ENCODE data around the gene SIRPD. TPM values are rescaled to one million over a fixed set of nuclear protein-coding genes. Genes with fewer than 3 reads are reported as not detected.
A peak's percentile ranks its signal among the peaks of the same experiment; 100 is the strongest.
"Not testable (repeated sequence)": the region's sequence is repeated elsewhere in the genome, so short reads cannot be mapped to it uniquely, and the experiment has no call there.

The SIRPD gene
- total RNA-seq, 5 donors from 2014 or later (not counting 1 experiment from before 2014, with no cell fraction given), result 0.19 to 0.25 (median 0.23) TPM; not detected in 2

DNA sequence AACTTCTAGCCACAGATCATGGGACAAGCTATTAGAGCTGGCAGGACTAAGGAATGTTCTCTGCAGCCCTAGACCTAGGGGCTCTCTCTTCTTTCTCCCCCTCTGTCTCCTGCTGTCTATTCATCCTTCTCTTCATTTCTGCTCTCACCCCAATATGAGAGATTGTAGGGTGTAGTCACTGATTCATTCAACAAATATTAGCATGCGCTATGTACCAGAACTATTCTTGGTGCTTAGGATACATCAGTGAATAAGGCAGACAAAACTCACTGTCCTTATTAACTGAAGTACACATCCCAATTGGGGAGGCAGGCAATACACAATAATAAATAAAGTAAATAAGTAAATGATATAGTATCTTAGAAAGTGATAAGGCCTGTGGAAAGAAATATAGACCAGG, 51.6 kb downstream of the SIRPD start:
- no CpG with 5 or more reads among the region's 1 CpG for WGBS (ENCODE audit: insufficient coverage)

DNA sequence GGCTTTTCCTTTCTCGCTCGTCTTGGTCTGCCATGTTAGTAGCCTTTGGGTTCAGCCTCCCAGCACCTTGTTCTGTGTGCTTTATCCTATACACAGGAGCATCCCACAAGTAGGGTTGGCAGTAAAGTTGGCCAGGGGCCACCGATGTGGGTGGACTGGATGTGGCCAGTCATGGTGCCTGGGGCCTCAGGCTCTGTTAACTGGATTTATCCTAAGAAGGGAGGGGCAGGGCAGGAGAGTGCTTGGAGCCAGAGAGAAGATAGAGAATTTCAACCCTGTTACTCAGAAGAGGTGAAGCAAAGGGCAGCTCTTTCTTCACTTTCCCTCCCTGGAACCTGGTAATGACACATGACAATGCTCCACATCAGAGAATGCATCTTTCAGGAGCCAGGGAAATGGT, 52.1 kb downstream of the SIRPD start:
- WGBS (ENCODE audit: insufficient coverage), result 100% methylated on average over 2 of the region's 3 CpGs
- H3K36me3 ChIP-seq (ENCODE audit: control insufficient read depth in 2 of 2, extremely low read depth in 1 of 2, insufficient read depth in 1 of 2, low read length in 1 of 2), result no peaks in the 10 kb centered on the region
- H3K27me3 ChIP-seq (replicated peaks in 1 of 2; ENCODE audit: control insufficient read depth in 2 of 2, extremely low read depth in 1 of 2, insufficient read depth in 2 of 2, low read length in 1 of 2), result peaks cover 0 to 13% of the 10 kb centered on the region in 2 experiments
- H3K9me3 Mint-ChIP-seq, result peaks cover 0 to 3% (median 0%) of the 10 kb centered on the region in 3 donors
- ChIA-PET POLR2A (no interaction called here), CTCF (no interaction called here)
- peaks cover 3 to 12% (median 7%) of the 10 kb centered on the region in 3 donors for H3K4me1 Mint-ChIP-seq
- no peaks in the 10 kb centered on the region for H3K4me1 ChIP-seq (ENCODE audit: control insufficient read depth in 1 of 2, extremely low read depth in 1 of 2, insufficient read depth in 2 of 2, low read length in 2 of 2)
- H3K4me3 Mint-ChIP-seq, result no peak overlapping the region
- H3K36me3 Mint-ChIP-seq, result no peaks in the 10 kb centered on the region
- no peaks in the 10 kb centered on the region for H3K9me3 ChIP-seq
- H3K27ac ChIP-seq (ENCODE audit: low read length), result no peak overlapping the region
- DNase-seq (no peak), ATAC-seq (replicated peaks in 1 of 4) (no peak)
- H3K27ac Mint-ChIP-seq, result no peak overlapping the region
- peaks cover 19 to 27% of the 10 kb centered on the region in 2 donors for H3K27me3 Mint-ChIP-seq
- H3K4me3 ChIP-seq (ENCODE audit: control insufficient read depth in 1 of 2, extremely low read depth in 1 of 2, low read length in 1 of 2), result no peak overlapping the region

More for the DNA sequence above, 51.6 kb downstream of the SIRPD start:
- Mint-ChIP-seq H3K36me3 (no peaks in the 10 kb centered on the region), H3K9me3 (peaks cover 0 to 3% (median 0%) of the 10 kb centered on the region in 3 donors), H3K27ac (no peak overlapping the region), H3K4me3 (no peak overlapping the region), H3K27me3 (peaks cover 15 to 22% of the 10 kb centered on the region in 2 donors), H3K4me1 (peaks cover 3 to 12% (median 7%) of the 10 kb centered on the region in 3 donors)
- H3K36me3 ChIP-seq (ENCODE audit: control insufficient read depth in 2 of 2, extremely low read depth in 1 of 2, insufficient read depth in 1 of 2, low read length in 1 of 2), result no peaks in the 10 kb centered on the region
- no peak for ATAC-seq (replicated peaks in 1 of 4)
- ChIA-PET POLR2A (no interaction called here), CTCF (interaction anchor here in 1 of 2 donors (1.1 kb wide), 1 partner anchor 271 kb away, joined by 6 read pairs; no protein-coding TSS in a partner anchor)
- no peak overlapping the region for H3K27ac ChIP-seq (ENCODE audit: low read length)
- no peaks in the 10 kb centered on the region for H3K9me3 ChIP-seq
- H3K27me3 ChIP-seq (replicated peaks in 1 of 2; ENCODE audit: control insufficient read depth in 2 of 2, extremely low read depth in 1 of 2, insufficient read depth in 2 of 2, low read length in 1 of 2), result peaks cover 0 to 12% of the 10 kb centered on the region in 2 experiments
- DNase-seq, result no peak
- H3K4me1 ChIP-seq (ENCODE audit: control insufficient read depth in 1 of 2, extremely low read depth in 1 of 2, insufficient read depth in 2 of 2, low read length in 2 of 2), result no peaks in the 10 kb centered on the region
- no peak overlapping the region for H3K4me3 ChIP-seq (ENCODE audit: control insufficient read depth in 1 of 2, extremely low read depth in 1 of 2, low read length in 1 of 2)

DNA sequence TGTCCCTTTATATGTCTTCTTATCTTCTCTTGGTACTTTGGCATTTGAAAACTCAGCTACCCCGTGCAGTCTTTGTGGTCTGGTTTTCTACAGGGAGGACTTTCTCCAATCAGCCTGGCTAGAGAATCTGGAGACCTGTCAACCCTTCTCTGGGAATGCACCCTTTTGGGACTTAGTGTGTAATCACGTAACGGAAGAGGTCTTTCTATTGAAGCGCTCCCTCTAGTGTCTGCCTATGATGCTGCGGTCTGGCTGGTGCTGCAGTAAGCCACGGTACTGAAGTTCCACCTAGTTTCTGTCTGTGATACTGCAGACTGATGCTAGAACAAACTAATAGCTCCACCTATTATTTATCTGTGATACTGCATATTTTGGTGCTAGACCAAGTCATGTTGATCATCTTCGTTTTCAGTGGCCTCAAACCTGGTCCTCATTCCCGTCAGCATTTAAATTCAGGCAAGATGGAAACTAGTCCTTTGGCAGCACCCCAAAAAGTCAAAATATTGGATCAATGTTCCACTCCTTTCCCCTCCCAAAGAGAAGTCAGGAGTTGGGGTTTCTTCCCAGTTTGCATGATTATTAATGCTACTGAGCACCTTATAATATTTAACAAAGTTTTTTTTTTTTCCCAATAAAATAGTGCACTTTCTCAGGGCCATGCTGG, 53.8 kb downstream of the SIRPD start:
- 0% methylated on average over 4 of the region's 8 CpGs for WGBS (ENCODE audit: insufficient coverage)
- H3K9me3 Mint-ChIP-seq, result peaks cover 0 to 3% (median 0%) of the 10 kb centered on the region in 3 donors
- Histone ChIP-seq H3K9me3 (no peaks in the 10 kb centered on the region), H3K27me3 (replicated peaks in 1 of 2; ENCODE audit: control insufficient read depth in 2 of 2, extremely low read depth in 1 of 2, insufficient read depth in 2 of 2, low read length in 1 of 2) (peaks cover 0 to 18% of the 10 kb centered on the region in 2 experiments), H3K4me3 (ENCODE audit: control insufficient read depth in 1 of 2, extremely low read depth in 1 of 2, low read length in 1 of 2) (no peak overlapping the region), H3K4me1 (ENCODE audit: control insufficient read depth in 1 of 2, extremely low read depth in 1 of 2, insufficient read depth in 2 of 2, low read length in 2 of 2) (no peaks in the 10 kb centered on the region), H3K36me3 (ENCODE audit: control insufficient read depth in 2 of 2, extremely low read depth in 1 of 2, insufficient read depth in 1 of 2, low read length in 1 of 2) (no peaks in the 10 kb centered on the region), H3K27ac (ENCODE audit: low read length) (no peak overlapping the region)
- H3K4me3 Mint-ChIP-seq, result no peak overlapping the region
- H3K27me3 Mint-ChIP-seq, result peaks cover 30 to 40% of the 10 kb centered on the region in 2 donors
- H3K36me3 Mint-ChIP-seq, result no peaks in the 10 kb centered on the region
- POLR2A ChIA-PET, result no interaction called here
- peaks cover 3 to 6% (median 4%) of the 10 kb centered on the region in 3 donors for H3K4me1 Mint-ChIP-seq
- no peak overlapping the region for H3K27ac Mint-ChIP-seq
- CTCF ChIA-PET, result interaction anchor here (0.5 to 2.9 kb wide), 28 partner anchors 8 to 1813 kb away, joined by 3 to 19 read pairs (median 3); partner anchors contain the start of genes NSFL1C (in 1 of the 2) and SIRPB2 (in 1 of the 2)
- DNase-seq, result peak; percentile 38 to 90 (median 71)
- ATAC-seq (replicated peaks in 1 of 4), result peak; percentile 99 to 100 (median 100)

DNA sequence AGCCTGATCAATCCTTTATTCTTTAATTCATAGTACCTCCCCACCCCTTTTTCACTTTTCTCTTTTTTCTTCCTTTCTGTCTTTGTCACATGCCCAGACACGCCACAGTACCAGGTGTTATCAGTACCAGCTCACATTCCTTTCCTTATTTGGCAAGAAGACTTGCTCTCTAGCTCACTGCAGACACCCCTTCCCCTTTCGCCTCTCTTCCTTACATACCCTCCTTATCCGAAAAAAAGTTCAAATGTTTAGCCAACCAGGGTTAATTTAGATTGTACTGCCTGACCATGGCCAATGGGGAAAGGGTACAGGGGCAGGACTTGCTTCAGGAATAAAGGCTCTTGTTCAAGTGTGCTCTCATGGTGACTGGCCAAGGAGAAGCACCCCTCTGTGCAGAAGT, 57.0 kb downstream of the SIRPD start:
- Histone ChIP-seq H3K27ac (ENCODE audit: low read length) (no peak overlapping the region), H3K27me3 (replicated peaks in 1 of 2; ENCODE audit: control insufficient read depth in 2 of 2, extremely low read depth in 1 of 2, insufficient read depth in 2 of 2, low read length in 1 of 2) (peaks cover 0 to 17% of the 10 kb centered on the region in 2 experiments), H3K4me1 (ENCODE audit: control insufficient read depth in 1 of 2, extremely low read depth in 1 of 2, insufficient read depth in 2 of 2, low read length in 2 of 2) (no peaks in the 10 kb centered on the region), H3K4me3 (ENCODE audit: control insufficient read depth in 1 of 2, extremely low read depth in 1 of 2, low read length in 1 of 2) (no peak overlapping the region), H3K9me3 (no peaks in the 10 kb centered on the region), H3K36me3 (ENCODE audit: control insufficient read depth in 2 of 2, extremely low read depth in 1 of 2, insufficient read depth in 1 of 2, low read length in 1 of 2) (no peaks in the 10 kb centered on the region)
- H3K36me3 Mint-ChIP-seq, result no peaks in the 10 kb centered on the region
- 46% methylated on average over 1 of the region's 3 CpGs for WGBS (ENCODE audit: insufficient coverage)
- ChIA-PET CTCF (no interaction called here), POLR2A (no interaction called here)
- peaks cover 0 to 10% (median 0%) of the 10 kb centered on the region in 3 donors for H3K9me3 Mint-ChIP-seq
- H3K4me1 Mint-ChIP-seq, result peaks cover 3 to 6% (median 4%) of the 10 kb centered on the region in 3 donors
- no peak overlapping the region for H3K27ac Mint-ChIP-seq
- no peak for DNase-seq
- H3K4me3 Mint-ChIP-seq, result no peak overlapping the region
- no peak for ATAC-seq (replicated peaks in 1 of 4)
- peaks cover 33 to 61% of the 10 kb centered on the region in 2 donors for H3K27me3 Mint-ChIP-seq

DNA sequence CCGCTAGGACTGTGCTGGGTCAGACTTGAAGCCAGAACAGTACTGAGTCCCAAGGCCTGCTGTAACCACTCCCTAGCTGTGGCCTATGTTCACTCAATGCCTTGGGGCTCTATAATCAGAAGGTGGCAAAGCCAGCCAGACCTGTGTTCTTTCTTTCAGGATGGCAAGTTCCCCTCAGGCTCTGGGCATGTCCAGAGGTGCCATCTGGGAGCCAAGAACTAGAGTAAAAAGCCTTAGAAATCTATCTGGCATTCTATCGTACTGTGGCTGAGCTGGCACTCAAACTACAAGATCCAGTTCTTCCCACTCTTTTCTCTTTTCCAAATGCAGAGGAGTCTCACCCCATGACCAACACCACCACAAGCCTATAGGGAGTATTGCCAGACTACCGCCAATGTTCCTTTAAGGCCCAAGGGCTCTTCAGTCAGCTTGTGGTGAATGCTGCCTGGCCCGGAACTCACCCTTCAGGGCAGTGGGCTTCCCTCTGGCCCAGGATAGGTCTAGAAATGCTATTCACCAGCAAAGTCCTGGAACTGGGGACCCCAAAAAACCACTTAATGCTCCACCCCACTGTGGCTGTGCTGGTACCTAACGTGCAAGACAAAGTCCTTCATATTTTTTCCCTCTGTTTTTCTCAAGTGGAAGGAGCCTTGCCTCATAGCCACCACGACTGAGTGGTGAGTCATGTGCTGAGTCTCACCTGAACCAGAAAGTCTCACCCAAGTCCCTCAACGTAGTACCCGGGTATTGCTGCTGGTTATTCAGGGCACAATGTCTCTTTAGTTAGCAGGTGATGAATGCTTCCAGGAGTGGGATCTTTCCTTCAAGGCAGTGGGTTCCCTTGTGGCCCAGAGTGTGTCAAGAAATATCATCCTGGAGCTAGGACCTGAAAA, 57.7 kb downstream of the SIRPD start:
- peaks cover 0 to 17% of the 10 kb centered on the region in 2 experiments for H3K27me3 ChIP-seq (replicated peaks in 1 of 2; ENCODE audit: control insufficient read depth in 2 of 2, extremely low read depth in 1 of 2, insufficient read depth in 2 of 2, low read length in 1 of 2)
- H3K27ac Mint-ChIP-seq, result no peak overlapping the region
- no peak overlapping the region for H3K4me3 ChIP-seq (ENCODE audit: control insufficient read depth in 1 of 2, extremely low read depth in 1 of 2, low read length in 1 of 2)
- CTCF ChIA-PET, result no interaction called here
- ATAC-seq (replicated peaks in 1 of 4) (no peak), DNase-seq (no peak)
- no peak overlapping the region for H3K4me3 Mint-ChIP-seq
- H3K4me1 ChIP-seq (ENCODE audit: control insufficient read depth in 1 of 2, extremely low read depth in 1 of 2, insufficient read depth in 2 of 2, low read length in 2 of 2), result no peaks in the 10 kb centered on the region
- H3K36me3 ChIP-seq (ENCODE audit: control insufficient read depth in 2 of 2, extremely low read depth in 1 of 2, insufficient read depth in 1 of 2, low read length in 1 of 2), result no peaks in the 10 kb centered on the region
- H3K36me3 Mint-ChIP-seq, result no peaks in the 10 kb centered on the region
- WGBS (ENCODE audit: insufficient coverage), result 78% methylated on average over 6 of the region's 8 CpGs
- peaks cover 3 to 6% (median 4%) of the 10 kb centered on the region in 3 donors for H3K4me1 Mint-ChIP-seq
- POLR2A ChIA-PET, result no interaction called here
- H3K9me3 Mint-ChIP-seq, result peaks cover 0 to 10% (median 0%) of the 10 kb centered on the region in 3 donors
- H3K9me3 ChIP-seq, result no peaks in the 10 kb centered on the region
- H3K27ac ChIP-seq (ENCODE audit: low read length), result no peak overlapping the region
- peaks cover 33 to 60% of the 10 kb centered on the region in 2 donors for H3K27me3 Mint-ChIP-seq

DNA sequence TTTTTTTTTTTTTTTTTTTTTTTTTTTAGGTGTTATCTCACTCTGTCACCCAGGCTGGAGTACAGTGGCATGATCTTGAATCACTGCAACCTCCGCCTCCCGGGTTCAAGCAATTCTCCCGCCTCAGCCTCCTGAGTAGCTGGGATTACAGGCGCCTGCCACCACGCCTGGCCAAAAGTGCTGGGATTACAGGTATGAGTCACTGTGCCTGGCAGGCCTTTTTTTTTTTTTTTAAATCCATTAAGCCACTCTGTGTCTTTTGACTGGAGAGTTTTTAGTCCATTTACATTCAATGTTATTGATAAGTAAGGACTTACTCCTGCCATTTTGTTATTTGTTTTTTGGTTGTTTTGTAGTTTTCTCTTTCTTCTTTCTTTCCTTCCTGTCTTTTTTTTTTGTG, 60.1 kb downstream of the SIRPD start:
- ATAC-seq (replicated peaks in 1 of 4); H3K4me3 ChIP-seq (ENCODE audit: control insufficient read depth in 1 of 2, extremely low read depth in 1 of 2, low read length in 1 of 2); H3K9me3 Mint-ChIP-seq; H3K9me3 ChIP-seq; H3K27ac ChIP-seq (ENCODE audit: low read length); H3K27ac Mint-ChIP-seq; H3K4me3 Mint-ChIP-seq; H3K4me1 Mint-ChIP-seq; H3K36me3 Mint-ChIP-seq; POLR2A ChIA-PET; DNase-seq; H3K36me3 ChIP-seq (ENCODE audit: control insufficient read depth in 2 of 2, extremely low read depth in 1 of 2, insufficient read depth in 1 of 2, low read length in 1 of 2): not testable (repeated sequence)
- peaks cover 0 to 17% of the 10 kb centered on the region in 2 experiments for H3K27me3 ChIP-seq (replicated peaks in 1 of 2; ENCODE audit: control insufficient read depth in 2 of 2, extremely low read depth in 1 of 2, insufficient read depth in 2 of 2, low read length in 1 of 2)
- no CpG with 5 or more reads among the region's 5 CpGs for WGBS (ENCODE audit: insufficient coverage)
- CTCF ChIA-PET, result interaction anchor here in 1 of 2 donors (0.6 to 0.7 kb wide), 3 partner anchors 18 to 535 kb away, joined by 4 to 6 read pairs (median 5); no protein-coding TSS in a partner anchor
- H3K4me1 ChIP-seq (ENCODE audit: control insufficient read depth in 1 of 2, extremely low read depth in 1 of 2, insufficient read depth in 2 of 2, low read length in 2 of 2), result peaks cover 0 to 10% of the 10 kb centered on the region in 2 experiments
- peaks cover 31 to 52% of the 10 kb centered on the region in 2 donors for H3K27me3 Mint-ChIP-seq
